HEK293 (cell line): ENCODE measurements around the gene SLC6A9.

ENCODE experiments used
- CTCF ChIP-seq: fragments of 450-650 bp; formaldehyde crosslinking; IDR thresholded peaks from 2 replicates; pipeline ENCODE4 v1.5.1; 2016; ENCODE audit warnings: missing biosample characterization, missing genetic modification characterization
- TCF7L2 ChIP-seq: IDR thresholded peaks from 2 replicates; pipeline ENCODE4 v1.6.1; 2011; ENCODE audit warnings: low read depth, mild to moderate bottlenecking, inconsistent platforms, low read length, moderate library complexity, borderline replicate concordance
- ZFHX2 ChIP-seq: fragments of 450-650 bp; formaldehyde crosslinking; conservative IDR thresholded peaks from 2 replicates; pipeline ENCODE4 v1.5.1; 2016; ENCODE audit warnings: missing biosample characterization, missing genetic modification characterization

GRCh38 chr1:44045064-44045463, 13.8 kb upstream of the SLC6A9 start:
- TF ChIP-seq CTCF (tag by site-specific recombination) (no peak), TCF7L2 (no peak), ZFHX2 (tag by site-specific recombination) (no peak)
